NCI-H345 (cell line): Measurements from ENCODE around the gene CPLX3.
"Not testable (repeated sequence)": the region's sequence is repeated elsewhere in the genome, so short reads cannot be mapped to it uniquely, and the experiment has no call there.

ENCODE experiments used
- DNase-seq: peaks from one replicate; lab custom pipeline; 2025; lab: John Stamatoyannopoulos, UW

The CPLX3 gene, protein sequence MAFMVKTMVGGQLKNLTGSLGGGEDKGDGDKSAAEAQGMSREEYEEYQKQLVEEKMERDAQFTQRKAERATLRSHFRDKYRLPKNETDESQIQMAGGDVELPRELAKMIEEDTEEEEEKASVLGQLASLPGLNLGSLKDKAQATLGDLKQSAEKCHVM

DNA sequence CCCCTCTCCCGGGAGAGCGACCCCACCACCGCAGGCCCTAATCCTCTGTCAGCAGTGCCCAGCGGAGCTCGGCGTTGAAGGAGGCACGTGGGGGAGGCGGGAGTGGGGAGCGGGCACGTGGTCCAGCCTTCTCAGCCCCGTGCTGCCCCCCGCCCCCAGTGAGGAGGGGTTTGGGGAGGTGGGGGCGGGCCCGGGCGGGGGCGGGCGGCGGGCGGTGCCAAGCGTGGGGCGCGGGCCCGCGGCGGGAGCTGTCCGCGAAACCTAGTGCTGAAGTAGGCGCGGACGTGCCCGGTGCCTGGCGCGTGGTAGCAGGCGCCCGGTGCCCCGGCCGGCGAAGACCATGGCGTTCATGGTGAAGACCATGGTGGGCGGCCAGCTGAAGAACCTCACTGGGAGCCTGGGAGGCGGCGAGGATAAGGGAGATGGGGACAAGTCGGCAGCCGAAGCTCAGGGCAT, at the start of gene CPLX3:
Gene CPLX3 (plus strand): TSS at position 264 of the 456 bp plus-strand sequence. CDS start 77 bp downstream, at position 341.
- DNase-seq = no peak

DNA sequence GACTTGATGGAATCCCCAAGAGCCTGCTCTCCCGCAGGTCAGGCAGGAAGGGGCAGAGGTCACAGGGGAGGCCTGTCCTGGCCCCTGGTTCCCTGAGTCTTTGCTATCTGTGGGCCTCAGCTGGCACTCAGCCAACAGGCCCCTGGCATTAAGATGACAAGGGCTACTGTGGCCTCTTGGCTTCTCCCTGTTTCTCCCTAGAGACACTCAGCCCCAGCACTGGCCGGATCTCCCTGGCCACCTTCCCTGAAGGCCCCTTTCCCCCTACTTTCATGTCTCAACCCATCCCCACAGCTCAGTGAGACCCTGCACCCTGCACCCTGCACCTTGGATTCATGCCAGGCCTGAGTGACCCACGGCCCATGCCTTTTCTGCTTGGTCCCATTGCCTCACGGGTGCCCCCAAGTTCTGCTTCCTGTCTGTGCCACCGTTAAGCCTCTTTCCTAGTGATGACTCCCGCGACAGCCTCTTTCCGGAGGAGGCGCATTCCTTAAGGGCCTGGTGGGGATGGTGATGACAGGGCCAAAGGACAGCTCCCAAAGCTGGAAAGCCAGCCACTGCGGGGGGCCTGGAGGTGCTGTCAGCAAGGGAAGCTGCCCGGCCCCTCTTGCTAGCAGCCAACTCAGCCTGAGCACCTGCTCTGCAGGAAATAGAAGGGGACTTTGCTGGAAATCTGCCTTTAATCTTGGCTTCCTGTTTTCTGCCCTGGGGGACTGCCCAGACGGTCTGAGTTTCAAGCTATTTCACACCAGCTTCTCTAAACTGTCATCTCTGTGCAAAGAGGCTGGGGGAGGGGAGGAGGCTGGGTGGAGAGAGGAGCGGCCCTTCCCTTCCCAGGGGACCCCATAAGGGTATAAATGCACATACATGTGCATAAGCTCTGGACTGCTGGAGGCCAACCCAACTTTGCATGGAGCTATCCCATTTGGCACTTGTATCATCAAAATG, 49.3 kb upstream of the CPLX3 start:
- DNase-seq = no peak

DNA sequence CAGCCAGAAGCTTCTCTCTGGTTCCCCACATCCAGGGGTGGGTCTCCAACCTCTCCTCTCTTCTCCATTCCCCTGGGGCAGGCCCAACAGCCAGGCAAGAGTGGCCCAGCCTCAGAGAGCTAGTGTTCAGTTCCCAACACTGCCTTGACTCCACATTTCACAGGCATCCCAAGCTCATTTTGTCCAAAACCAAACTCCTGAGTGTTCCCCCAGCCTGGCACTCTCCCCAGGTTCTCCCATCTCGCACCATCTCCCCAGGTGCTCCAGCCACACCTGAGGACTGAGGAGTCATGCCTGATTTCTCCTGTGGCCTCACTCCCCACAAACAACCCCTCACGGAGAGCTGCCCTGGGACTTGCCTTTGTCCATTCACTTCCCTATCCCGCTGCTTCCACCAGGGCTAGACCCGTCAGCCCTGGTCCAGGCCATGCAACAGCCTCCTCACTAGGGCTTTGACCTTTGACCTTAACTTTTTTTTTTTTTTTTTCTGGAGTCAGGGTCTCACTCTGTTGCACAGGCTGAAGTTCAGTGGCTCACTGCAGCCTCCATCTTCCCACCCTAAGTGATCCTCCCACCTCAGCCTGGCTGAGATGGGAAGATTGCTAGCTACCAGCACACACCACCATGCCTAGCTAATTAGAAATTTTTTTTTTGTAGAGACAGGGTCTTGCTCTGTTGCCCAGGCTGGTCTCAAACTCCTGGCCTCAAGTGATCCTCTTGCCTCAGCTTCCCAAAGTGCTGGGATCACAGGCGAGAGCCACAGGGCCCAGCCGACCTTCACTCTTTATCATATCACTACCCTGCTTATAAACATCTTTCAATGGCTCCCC, 48.4 kb upstream of the CPLX3 start:
- DNase-seq = no peak

DNA sequence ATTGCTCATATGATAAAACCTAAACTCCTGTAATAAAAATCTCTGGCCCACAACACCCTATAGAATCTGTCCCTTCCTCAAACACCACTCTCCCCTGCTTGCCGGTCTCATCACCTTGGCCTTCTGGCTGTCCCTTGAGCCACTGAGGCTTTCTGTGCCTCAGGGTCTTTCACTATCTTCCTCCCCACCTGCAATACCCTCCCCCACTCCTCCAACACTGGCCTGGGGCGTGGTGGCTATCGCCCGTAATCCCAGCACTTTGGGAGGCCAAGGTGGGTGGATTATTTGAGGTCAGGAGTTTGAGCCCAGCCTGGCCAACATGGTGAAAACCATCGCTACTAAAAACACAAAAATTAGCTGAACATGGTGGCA, 47.8 kb upstream of the CPLX3 start:
- DNase-seq = no peak

DNA sequence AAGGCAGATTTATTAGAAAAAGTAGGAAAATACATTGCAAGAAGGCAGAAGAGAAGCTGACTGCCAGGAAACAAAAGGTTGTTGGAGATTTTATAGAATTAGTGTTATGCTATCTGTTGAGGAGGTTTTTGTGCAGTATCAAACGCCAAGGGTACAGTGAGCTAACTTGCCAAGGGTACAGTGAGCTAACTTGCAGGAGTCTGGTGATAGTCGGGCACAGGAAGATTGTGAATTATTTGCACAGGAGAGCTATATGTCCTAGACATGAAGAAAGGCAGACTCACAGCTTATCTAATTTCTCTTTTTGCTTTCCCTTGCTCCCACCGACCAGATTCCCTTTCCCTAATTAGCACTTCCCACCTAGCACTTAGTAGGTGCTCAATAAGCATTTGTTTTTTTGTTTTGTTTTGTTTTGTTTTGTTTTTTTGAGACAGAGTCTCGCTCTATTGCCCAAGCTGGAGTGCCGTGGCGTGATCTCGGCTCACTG, 47.2 kb upstream of the CPLX3 start:
- DNase-seq = no peak

DNA sequence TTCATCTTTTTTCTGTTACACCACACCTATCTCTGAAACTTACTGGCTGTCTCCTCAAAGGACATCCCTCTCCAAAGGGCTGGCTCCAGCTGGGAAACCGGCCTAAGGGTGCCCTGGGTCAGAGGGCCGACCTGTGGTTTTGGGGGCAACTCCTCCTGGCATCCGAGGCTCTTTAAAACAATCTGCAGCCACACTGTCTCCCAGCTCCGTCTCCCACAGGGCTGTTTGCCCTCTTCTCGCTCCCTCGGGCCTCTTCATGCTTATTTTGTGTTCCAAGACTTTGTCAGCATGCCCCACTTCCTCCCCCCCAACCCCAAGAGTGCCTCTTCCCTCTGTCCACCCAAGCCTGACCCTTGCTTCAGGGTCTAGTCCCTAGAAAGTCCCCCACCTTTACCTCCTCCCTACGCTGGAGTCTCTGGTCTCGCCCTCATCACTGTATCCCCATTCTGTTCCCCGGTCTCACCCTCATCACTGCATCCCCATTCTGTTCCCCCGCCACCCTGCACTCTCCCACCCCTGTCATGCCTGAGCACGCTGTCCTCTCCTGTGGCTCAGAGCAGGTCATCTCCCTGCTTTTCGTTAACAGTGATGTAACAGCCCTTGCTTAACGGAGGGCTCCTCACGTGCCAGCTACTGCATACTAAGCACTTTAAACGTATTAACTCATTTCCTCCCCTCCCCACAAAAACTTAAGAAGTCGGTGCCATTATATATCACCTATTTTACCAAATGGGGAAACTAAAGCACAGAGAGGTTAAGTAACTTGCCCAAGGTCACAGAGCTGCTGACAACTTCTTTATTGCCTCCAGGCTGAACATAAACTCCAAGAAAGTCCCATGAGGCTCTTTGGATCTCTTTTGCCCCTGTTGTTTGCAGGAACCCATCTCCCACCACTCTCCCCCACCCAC, 45.6 kb upstream of the CPLX3 start:
- DNase-seq = no peak

DNA sequence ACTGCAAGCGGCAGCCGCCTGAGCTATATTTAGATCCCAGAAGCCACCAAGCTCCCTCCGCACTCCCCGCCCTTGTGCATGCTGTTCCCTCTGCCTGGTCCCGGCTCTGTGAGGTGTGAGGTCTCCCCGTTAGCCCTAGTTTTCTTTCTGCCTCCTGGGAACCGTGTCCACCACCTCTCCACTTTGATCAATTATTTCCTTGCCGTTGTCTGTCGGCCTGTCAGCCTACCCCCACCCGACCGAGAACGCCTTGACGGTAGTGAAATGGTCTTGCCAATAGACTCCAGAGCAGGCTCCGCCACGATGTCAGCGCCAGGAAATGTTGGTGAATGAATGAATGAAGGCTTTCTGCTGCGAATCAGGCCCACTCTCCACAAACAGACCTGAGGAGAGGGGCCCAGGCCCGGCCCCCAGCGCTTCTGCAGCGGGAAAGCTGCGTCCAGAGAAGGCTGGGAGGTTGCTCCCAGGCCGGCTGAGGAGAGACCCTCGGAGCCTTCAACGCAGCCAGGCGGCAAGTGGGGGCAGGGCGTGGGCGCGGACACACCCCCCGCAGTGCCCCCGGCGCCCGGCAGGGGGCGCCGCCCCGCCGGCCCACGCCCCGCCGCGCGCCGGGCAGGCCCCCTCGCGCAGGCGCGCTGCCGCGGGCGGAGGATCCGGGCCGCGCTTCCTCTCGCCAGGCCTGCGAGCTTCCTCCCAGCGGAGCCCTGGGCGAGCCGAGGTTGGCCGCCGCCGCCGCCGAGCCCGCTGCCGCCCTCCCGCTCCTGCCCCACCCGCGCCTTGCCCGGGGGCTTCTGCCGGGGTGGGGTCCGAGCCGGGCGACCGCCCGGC, 44.8 kb upstream of the CPLX3 start, which contains the start of gene CSK:
Gene CSK (plus strand): TSS at position 650 of the 828 bp plus-strand sequence. CDS start 16,218 bp downstream, outside the sequence.
- DNase-seq = peak; percentile 68

DNA sequence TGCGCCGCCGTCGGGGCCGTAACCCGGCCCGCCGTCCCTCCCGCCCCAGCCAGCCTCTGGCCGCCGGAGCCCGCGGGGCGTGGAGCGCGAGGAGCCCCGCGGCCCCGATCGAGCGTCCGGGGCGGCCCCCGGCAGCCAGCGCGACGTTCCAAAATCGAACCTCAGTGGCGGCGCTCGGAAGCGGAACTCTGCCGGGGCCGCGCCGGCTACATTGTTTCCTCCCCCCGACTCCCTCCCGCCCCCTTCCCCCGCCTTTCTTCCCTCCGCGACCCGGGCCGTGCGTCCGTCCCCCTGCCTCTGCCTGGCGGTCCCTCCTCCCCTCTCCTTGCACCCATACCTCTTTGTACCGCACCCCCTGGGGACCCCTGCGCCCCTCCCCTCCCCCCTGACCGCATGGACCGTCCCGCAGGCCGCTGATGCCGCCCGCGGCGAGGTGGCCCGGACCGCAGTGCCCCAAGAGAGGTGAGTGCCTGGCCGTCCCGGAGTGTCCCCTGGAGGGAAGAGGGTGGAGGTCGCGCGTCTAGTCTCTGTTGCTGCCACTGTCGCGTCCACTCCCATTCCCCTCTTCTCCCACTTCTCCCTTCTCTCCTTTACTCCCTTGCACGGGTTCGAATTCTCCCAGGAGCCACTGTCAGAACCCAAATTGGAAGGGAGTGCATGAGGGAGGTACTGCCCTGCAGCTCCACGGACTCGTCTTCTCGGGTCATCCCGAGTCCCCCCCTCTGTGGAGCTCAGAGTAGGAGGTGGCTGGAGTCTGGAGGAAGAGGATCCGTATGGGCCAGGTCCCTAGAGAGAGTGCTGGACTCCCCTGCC, 44.0 kb upstream of the CPLX3 start:
- no peak for DNase-seq

DNA sequence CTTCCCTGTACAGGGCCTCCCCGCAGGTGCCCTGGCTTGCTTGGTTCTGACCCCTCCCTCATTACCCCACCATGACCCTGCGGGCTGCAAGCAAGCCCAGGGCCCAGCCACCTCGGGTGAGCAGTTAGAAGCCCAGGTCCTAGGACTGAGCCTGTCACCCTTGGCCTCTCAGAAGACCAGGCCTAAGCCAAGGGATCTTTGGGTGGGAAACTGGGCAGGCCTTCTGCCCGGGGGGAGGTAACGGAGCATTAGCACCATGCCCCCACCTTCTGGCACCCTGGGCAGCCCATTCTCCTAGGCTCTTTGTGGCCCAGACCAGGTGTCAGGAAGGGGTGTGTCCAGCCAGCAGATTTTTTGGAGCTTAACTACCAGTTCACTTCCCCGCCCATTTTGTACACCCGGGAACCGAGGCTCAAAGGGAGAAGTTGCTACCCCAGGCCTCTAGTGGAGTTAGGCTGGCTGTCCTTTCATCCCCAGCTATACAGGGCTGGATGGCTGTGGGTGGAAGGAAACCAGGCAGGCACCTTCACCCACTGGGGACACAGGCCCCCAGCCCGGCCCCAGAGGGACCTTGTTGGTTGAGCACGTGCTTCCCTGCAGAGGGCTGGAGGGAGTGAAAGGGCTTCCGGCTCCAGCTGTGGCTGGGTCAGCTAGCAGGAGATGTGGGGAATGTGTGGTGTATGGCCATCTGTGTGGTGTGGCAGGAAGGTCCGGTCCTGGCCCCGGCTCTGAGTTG, 43.2 kb upstream of the CPLX3 start:
- peak; percentile 12 for DNase-seq

DNA sequence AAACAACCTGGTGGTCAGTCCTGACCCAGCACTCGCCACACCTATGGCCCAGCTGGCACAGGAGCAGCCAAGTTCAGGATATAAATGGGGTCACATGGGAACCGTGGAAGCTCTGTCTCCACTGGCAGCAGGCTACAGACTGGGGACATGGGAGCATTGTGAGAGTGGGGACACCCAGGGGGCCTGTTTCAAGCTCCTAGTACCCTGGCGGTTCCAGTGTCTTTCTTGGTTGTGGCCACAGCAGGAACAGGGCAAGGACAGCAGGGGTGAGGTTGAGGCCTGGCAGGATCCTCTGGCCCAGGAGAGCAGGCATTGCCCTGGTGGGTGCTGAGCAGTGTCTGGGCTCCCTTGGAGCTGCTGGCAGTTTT, 42.6 kb upstream of the CPLX3 start:
- DNase-seq = no peak

DNA sequence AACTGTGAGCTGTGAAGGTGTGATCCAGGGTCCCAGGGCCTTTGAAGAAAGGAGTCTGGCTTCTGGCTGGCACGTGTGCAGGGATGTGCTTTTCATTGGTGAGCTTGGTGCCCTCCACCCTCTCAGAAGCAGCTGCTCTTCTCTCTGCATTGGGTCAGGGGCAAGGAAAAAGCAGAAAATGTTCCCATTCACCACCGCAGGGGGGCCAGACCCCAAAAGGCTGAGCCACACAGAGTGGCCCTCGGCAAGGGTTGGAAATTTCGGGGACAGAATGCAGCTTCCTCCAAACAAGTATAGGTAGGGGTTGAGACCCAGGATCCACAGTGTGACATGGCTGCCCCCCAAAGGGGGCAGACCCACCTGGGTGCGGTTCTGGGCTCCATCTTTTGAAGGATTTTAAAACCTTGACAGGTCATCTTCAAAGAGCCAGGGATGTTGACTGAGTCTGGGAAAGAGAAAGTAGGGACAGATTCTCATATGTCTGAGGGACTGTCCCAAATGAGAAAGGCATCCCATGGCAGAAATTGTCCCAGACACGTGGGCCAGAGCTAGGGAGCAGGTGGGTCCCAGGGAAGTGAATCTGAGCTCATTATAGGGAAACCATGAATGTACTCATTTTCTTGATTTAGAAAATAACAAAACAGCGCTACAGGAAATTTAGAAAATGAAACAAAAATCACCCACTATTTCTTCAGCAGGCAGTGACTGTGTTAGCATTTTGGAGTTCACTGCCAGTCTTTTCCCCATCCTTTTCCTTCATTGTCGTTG, 41.8 kb upstream of the CPLX3 start:
- DNase-seq = no peak

DNA sequence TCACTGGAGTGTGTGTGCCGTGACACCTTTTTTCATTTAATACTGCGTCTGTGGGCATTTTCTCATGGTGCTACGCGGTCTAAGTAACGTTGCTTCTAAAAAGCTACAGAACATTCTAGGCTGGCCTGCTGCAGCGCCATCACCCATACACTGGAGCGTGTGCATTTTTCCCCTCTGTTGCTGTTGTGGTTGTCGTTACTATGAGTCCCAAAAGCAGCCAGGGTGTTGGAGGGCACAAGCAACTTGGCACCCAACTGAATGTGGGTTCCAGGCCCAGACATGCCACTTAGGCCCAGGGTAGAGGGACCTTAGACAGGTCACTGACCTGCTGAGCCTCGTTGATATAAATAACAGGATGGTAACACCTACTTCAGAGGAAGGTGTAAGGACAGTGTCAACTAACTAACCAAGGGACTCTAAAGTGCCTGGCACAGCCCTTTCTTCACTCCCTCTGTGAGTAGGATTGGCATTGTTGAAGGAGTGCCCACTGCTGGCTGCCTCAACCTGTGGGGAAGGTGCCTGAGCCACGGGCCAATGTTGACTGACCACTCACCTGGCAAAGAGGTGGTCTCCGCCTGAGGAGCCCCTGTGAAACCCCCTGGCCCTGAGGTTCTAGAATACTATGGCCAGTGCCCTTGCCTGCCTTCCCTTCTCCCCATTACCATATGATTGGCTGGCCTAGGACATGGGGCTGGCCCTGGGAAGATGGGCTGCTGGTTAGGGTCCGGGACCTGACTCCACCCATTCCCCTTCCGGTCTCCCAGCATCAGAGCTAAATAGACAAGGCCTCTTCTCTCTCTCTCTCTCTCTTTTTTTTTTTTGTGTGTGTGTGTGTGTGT, 41.0 kb upstream of the CPLX3 start:
- DNase-seq = no peak

DNA sequence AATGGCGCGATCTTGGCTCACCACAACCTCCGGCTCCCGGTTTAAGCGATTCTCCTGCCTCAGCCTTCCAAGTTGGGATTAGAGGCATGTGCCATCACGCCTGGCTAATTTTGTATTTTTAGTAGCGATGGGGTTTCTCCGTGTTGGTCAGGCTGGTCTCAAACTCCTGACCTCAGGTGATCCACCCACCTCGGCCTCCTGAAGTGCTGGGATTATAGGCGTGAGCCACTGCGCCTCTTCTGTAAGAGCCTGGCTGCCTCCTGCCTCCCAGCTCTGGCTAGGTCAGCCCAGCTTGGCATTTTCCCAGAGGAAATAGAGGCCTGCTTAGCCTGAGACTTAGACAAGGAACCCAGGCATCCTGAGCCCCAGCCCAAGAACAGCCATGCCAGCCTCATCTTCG, 40.3 kb upstream of the CPLX3 start:
- not testable (repeated sequence) for DNase-seq

DNA sequence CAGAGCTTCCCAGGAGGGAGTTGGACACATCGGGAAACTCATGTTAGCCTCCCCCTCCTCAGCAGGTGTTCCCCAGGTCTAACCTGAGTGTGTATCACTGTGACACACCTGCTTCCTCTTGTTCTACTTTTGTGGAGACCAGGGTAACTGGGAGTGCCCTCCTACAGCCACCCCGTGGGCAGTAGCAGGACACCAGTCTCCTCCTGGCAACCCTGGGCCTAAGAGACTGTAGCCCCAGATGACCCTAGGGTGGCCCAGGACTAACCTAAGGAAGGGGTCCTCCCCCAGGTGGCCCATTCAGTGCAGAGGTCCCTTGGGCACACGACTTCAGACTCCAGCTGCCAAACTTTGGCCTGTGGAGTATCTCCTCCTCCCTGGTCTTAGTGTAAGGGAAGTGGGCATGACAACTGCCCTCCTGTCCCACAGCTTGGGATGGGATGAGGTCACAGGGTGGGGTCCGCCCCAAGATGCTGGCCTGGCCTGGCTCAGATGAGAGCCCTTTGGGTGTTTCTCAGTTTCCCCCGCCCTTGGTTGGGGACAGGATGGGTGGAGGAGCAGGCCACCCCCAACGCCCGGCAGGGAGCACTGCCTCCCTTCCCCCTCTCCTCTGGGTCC, 39.8 kb upstream of the CPLX3 start:
- DNase-seq = no peak

DNA sequence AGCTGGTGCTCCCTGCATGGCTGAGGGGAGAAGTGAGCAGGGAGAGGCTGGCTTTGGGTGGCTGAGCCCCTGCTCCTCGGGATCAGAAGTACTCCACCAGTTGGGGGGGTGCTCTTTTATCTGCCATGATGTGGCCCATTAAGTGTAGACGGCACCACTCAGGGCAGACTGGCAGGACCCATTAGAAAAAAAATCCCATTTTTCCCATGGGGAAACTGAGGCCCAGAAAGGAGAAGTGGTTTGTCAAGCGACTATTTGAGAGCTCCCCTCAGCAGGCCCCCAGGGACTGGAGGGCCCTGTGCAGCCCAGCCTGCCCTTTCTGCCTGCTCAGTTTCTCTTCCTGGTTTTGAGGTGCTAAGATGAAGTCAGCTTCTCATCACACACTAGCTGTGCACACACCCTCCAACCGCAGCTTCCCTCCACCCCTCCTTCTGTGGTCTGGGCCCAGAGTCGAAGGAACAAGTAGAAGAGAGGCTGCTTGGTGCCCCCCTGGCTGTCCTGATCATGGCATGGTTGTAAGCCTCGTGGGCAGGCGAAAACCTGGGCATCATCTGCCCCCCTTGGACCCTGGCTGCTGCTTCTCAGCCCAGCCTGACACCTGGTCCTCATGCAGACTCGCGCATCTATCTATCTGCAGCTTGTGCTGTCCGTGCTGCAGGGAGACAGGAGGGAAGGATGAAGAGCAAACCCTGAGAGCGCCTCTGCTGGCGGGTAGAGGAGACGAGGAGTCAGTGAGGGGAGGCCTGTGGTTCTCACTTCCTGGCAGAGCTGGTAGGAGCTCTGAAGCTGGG, 39.0 kb upstream of the CPLX3 start:
- no peak for DNase-seq
